Measurements from ENCODE around the gene SNTB2. TPM values are rescaled to one million over a fixed set of nuclear protein-coding genes. Genes with fewer than 3 reads are reported as not detected.
"Not testable (repeated sequence)": the region's sequence is repeated elsewhere in the genome, so short reads cannot be mapped to it uniquely, and the experiment has no call there.

Gene SNTB2
- total and polyA plus RNA-seq, 5 donors, result 7.0 to 30.4 (median 20.7) TPM

GRCh38 chr16:69237296-69237695 is 50.3 kb downstream of the SNTB2 start:
- intact Hi-C loops (cut with DNase I), result no loop called here
- H3K27me3 ChIP-seq (ENCODE audit: control insufficient read depth, insufficient read depth), result no peaks in the 10 kb centered on the region
- WGBS, result 81% methylated on average over 3 of the region's 3 CpGs
- peaks cover 18% of the 10 kb centered on the region for H3K4me1 ChIP-seq (ENCODE audit: control insufficient read depth, insufficient read depth, low read length)
- no peaks in the 10 kb centered on the region for H3K9me3 ChIP-seq (ENCODE audit: control insufficient read depth, low read length)
- no peak overlapping the region for H3K4me3 ChIP-seq (ENCODE audit: low read length)
- ATAC-seq (no peak), DNase-seq (no peak)
- H3K27ac ChIP-seq (ENCODE audit: low read length), result no peak overlapping the region

- DNase-seq (no peak), ATAC-seq (no peak)
- WGBS, result 36% methylated on average over 1 of the region's 1 CpG
- no peaks in the 10 kb centered on the region for H3K9me3 ChIP-seq (ENCODE audit: control insufficient read depth, low read length)
- H3K4me1 ChIP-seq (ENCODE audit: control insufficient read depth, insufficient read depth, low read length), result peaks cover 9% of the 10 kb centered on the region
- intact Hi-C loops (cut with DNase I), result no loop called here
- H3K27me3 ChIP-seq (ENCODE audit: control insufficient read depth, insufficient read depth), result no peaks in the 10 kb centered on the region
- no peak overlapping the region for H3K27ac ChIP-seq (ENCODE audit: low read length)
- no peak overlapping the region for H3K4me3 ChIP-seq (ENCODE audit: low read length)
Observed at GRCh38 chr16:69239851-69240250, 52.9 kb downstream of the SNTB2 start.

- no peak for DNase-seq
- ATAC-seq, result no peak
- Histone ChIP-seq H3K27ac (ENCODE audit: low read length) (no peak overlapping the region), H3K27me3 (ENCODE audit: control insufficient read depth, insufficient read depth) (no peaks in the 10 kb centered on the region), H3K4me1 (ENCODE audit: control insufficient read depth, insufficient read depth, low read length) (peaks cover 9% of the 10 kb centered on the region), H3K4me3 (ENCODE audit: low read length) (no peak overlapping the region), H3K9me3 (ENCODE audit: control insufficient read depth, low read length) (no peaks in the 10 kb centered on the region)
- 72% methylated on average over 2 of the region's 2 CpGs for WGBS
- intact Hi-C loops (cut with DNase I), result no loop called here
Observed at GRCh38 chr16:69240331-69240730, 53.4 kb downstream of the SNTB2 start.

GRCh38 chr16:69241926-69242325 is 55.0 kb downstream of the SNTB2 start:
- ATAC-seq, result no peak
- no peak overlapping the region for H3K4me3 ChIP-seq (ENCODE audit: low read length)
- intact Hi-C loops (cut with DNase I), result no loop called here
- no peaks in the 10 kb centered on the region for H3K9me3 ChIP-seq (ENCODE audit: control insufficient read depth, low read length)
- no peak overlapping the region for H3K27ac ChIP-seq (ENCODE audit: low read length)
- no peaks in the 10 kb centered on the region for H3K27me3 ChIP-seq (ENCODE audit: control insufficient read depth, insufficient read depth)
- 89% methylated on average over 4 of the region's 4 CpGs for WGBS
- H3K4me1 ChIP-seq (ENCODE audit: control insufficient read depth, insufficient read depth, low read length), result peaks cover 9% of the 10 kb centered on the region
- DNase-seq, result no peak

GRCh38 chr16:69243479-69243878 is 56.5 kb downstream of the SNTB2 start:
- Histone ChIP-seq H3K4me3 (ENCODE audit: low read length) (no peak overlapping the region), H3K27ac (ENCODE audit: low read length) (no peak overlapping the region), H3K27me3 (ENCODE audit: control insufficient read depth, insufficient read depth) (no peaks in the 10 kb centered on the region), H3K9me3 (ENCODE audit: control insufficient read depth, low read length) (no peaks in the 10 kb centered on the region), H3K4me1 (ENCODE audit: control insufficient read depth, insufficient read depth, low read length) (peaks cover 2% of the 10 kb centered on the region)
- DNase-seq, result no peak
- WGBS, result 75% methylated on average over 2 of the region's 2 CpGs
- no peak for ATAC-seq
- intact Hi-C loops (cut with DNase I), result no loop called here

GRCh38 chr16:69244336-69244735 is 57.4 kb downstream of the SNTB2 start:
- H3K4me3 ChIP-seq (ENCODE audit: low read length), result no peak overlapping the region
- ATAC-seq, result no peak
- no peak for DNase-seq
- WGBS, result 87% methylated on average over 1 of the region's 1 CpG
- intact Hi-C loops (cut with DNase I), result no loop called here
- no peaks in the 10 kb centered on the region for H3K4me1 ChIP-seq (ENCODE audit: control insufficient read depth, insufficient read depth, low read length)
- no peak overlapping the region for H3K27ac ChIP-seq (ENCODE audit: low read length)
- no peaks in the 10 kb centered on the region for H3K9me3 ChIP-seq (ENCODE audit: control insufficient read depth, low read length)
- no peaks in the 10 kb centered on the region for H3K27me3 ChIP-seq (ENCODE audit: control insufficient read depth, insufficient read depth)

GRCh38 chr16:69250081-69250480 is 63.1 kb downstream of the SNTB2 start:
- DNase-seq (no peak), ATAC-seq (no peak)
- Histone ChIP-seq H3K27ac (ENCODE audit: low read length) (no peak overlapping the region), H3K4me1 (ENCODE audit: control insufficient read depth, insufficient read depth, low read length) (peaks cover 4% of the 10 kb centered on the region), H3K4me3 (ENCODE audit: low read length) (no peak overlapping the region), H3K27me3 (ENCODE audit: control insufficient read depth, insufficient read depth) (no peaks in the 10 kb centered on the region), H3K9me3 (ENCODE audit: control insufficient read depth, low read length) (no peaks in the 10 kb centered on the region)
- intact Hi-C loops (cut with DNase I), result no loop called here
- WGBS, result 79% methylated on average over 3 of the region's 3 CpGs

- H3K4me1 ChIP-seq (ENCODE audit: control insufficient read depth, insufficient read depth, low read length), result peaks cover 4% of the 10 kb centered on the region
- DNase-seq (no peak), ATAC-seq (peak; percentile 40 to 47)
- 52% methylated on average over 5 of the region's 5 CpGs for WGBS
- no peaks in the 10 kb centered on the region for H3K27me3 ChIP-seq (ENCODE audit: control insufficient read depth, insufficient read depth)
- H3K4me3 ChIP-seq (ENCODE audit: low read length), result no peak overlapping the region
- H3K9me3 ChIP-seq (ENCODE audit: control insufficient read depth, low read length), result no peaks in the 10 kb centered on the region
- no peak overlapping the region for H3K27ac ChIP-seq (ENCODE audit: low read length)
- intact Hi-C loops (cut with DNase I), result no loop called here
Observed at GRCh38 chr16:69253870-69254341, 66.9 kb downstream of the SNTB2 start.

GRCh38 chr16:69259428-69259764 is 72.4 kb downstream of the SNTB2 start:
- peak in 1 of 3 donors; percentile 42 for DNase-seq
- 79% methylated on average over 9 of the region's 9 CpGs for WGBS
- ATAC-seq; H3K9me3 ChIP-seq (ENCODE audit: control insufficient read depth, low read length); intact Hi-C loops (cut with DNase I); H3K27ac ChIP-seq (ENCODE audit: low read length); H3K27me3 ChIP-seq (ENCODE audit: control insufficient read depth, insufficient read depth); H3K4me1 ChIP-seq (ENCODE audit: control insufficient read depth, insufficient read depth, low read length); H3K4me3 ChIP-seq (ENCODE audit: low read length): not testable (repeated sequence)

- Histone ChIP-seq H3K4me1 (ENCODE audit: control insufficient read depth, insufficient read depth, low read length) (peaks cover under 1% of the 10 kb centered on the region), H3K27me3 (ENCODE audit: control insufficient read depth, insufficient read depth) (no peaks in the 10 kb centered on the region), H3K9me3 (ENCODE audit: control insufficient read depth, low read length) (no peaks in the 10 kb centered on the region), H3K27ac (ENCODE audit: low read length) (no peak overlapping the region), H3K4me3 (ENCODE audit: low read length) (no peak overlapping the region)
- WGBS, result 84% methylated on average over 4 of the region's 4 CpGs
- intact Hi-C loops (cut with DNase I), result no loop called here
- no peak for DNase-seq
- no peak for ATAC-seq
Observed at GRCh38 chr16:69260019-69260418, 73.1 kb downstream of the SNTB2 start.

GRCh38 chr16:69260506-69260905 is 73.5 kb downstream of the SNTB2 start:
- ATAC-seq, result no peak
- 92% methylated on average over 3 of the region's 3 CpGs for WGBS
- no peaks in the 10 kb centered on the region for H3K27me3 ChIP-seq (ENCODE audit: control insufficient read depth, insufficient read depth)
- intact Hi-C loops (cut with DNase I), result no loop called here
- no peak overlapping the region for H3K27ac ChIP-seq (ENCODE audit: low read length)
- no peaks in the 10 kb centered on the region for H3K4me1 ChIP-seq (ENCODE audit: control insufficient read depth, insufficient read depth, low read length)
- no peaks in the 10 kb centered on the region for H3K9me3 ChIP-seq (ENCODE audit: control insufficient read depth, low read length)
- H3K4me3 ChIP-seq (ENCODE audit: low read length), result no peak overlapping the region
- no peak for DNase-seq

- Histone ChIP-seq H3K27me3 (ENCODE audit: control insufficient read depth, insufficient read depth) (no peaks in the 10 kb centered on the region), H3K4me3 (ENCODE audit: low read length) (no peak overlapping the region), H3K27ac (ENCODE audit: low read length) (no peak overlapping the region), H3K9me3 (ENCODE audit: control insufficient read depth, low read length) (no peaks in the 10 kb centered on the region), H3K4me1 (ENCODE audit: control insufficient read depth, insufficient read depth, low read length) (no peaks in the 10 kb centered on the region)
- ATAC-seq (no peak), DNase-seq (no peak)
- intact Hi-C loops (cut with DNase I), result no loop called here
- 55% methylated on average over 4 of the region's 4 CpGs for WGBS
Observed at GRCh38 chr16:69266334-69267063, 79.5 kb downstream of the SNTB2 start.
